PC-9 (cell line): ENCODE data around the gene GUCY1A2.

Experiments used
- EZH2 ChIP-seq: fragments of 200-600 bp; sonication (generic); IDR thresholded peaks from 2 replicates; pipeline ENCODE4 v1.8.0; 2017; ENCODE audit warnings: antibody characterized with exemption, low read depth
- TF ChIP-seq, protein P1 (sequence below): fragments of 200-600 bp; sonication (generic); conservative IDR thresholded peaks from 2 replicates; pipeline ENCODE4 v1.6.1; 2017; ENCODE audit warnings: mixed run types, antibody characterized with exemption, mild to moderate bottlenecking, moderate library complexity

DNA sequence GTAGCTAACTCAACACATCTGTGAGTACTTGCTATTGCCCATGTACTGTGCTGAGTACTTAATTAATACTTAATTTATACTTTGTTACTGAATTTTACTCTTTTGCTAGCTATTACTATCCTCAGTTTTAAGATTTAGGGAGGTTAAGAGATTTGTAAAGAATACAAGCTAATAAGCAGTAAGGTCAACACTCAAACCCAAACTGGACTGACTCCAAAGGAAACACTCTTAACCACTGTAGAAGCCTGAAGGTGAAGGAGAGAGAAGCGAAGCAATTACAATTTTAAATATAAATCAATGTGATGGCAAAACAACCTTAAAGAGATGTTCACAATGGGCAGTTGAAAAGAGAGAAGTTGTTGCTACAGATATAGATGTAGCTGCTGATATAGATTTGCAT is 204.5 kb downstream of the GUCY1A2 start:
- no peak for TF ChIP-seq EZH2
- TF ChIP-seq, protein P1, sequence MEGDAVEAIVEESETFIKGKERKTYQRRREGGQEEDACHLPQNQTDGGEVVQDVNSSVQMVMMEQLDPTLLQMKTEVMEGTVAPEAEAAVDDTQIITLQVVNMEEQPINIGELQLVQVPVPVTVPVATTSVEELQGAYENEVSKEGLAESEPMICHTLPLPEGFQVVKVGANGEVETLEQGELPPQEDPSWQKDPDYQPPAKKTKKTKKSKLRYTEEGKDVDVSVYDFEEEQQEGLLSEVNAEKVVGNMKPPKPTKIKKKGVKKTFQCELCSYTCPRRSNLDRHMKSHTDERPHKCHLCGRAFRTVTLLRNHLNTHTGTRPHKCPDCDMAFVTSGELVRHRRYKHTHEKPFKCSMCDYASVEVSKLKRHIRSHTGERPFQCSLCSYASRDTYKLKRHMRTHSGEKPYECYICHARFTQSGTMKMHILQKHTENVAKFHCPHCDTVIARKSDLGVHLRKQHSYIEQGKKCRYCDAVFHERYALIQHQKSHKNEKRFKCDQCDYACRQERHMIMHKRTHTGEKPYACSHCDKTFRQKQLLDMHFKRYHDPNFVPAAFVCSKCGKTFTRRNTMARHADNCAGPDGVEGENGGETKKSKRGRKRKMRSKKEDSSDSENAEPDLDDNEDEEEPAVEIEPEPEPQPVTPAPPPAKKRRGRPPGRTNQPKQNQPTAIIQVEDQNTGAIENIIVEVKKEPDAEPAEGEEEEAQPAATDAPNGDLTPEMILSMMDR: no peak
